ENCODE data around the gene NPW.

Gene NPW

GRCh38 chr16:2015117-2015946 is 4.3 kb upstream of the NPW start:
- H3K9me3 ChIP-seq (ENCODE audit: control insufficient read depth in 1 of 2, low read length in 2 of 2), result no peaks in the 10 kb centered on the region
- no peak overlapping the region for H3K4me3 ChIP-seq (ENCODE audit: low read depth in 1 of 2, low read length in 2 of 2)
- no peak overlapping the region for H3K27ac ChIP-seq (ENCODE audit: low read length)
- H3K4me1 ChIP-seq (ENCODE audit: control insufficient read depth in 1 of 2, insufficient read depth in 2 of 2, low read length in 2 of 2), result peaks cover 3 to 13% of the 10 kb centered on the region in 2 donors
- H3K27me3 ChIP-seq (ENCODE audit: low read depth, low read length), result peaks cover 5% of the 10 kb centered on the region
- no peaks in the 10 kb centered on the region for H3K36me3 ChIP-seq (ENCODE audit: control insufficient read depth in 1 of 2, insufficient read depth in 2 of 2, low read length in 2 of 2)

GRCh38 chr16:2015947-2016208 is 3.7 kb upstream of the NPW start:
- Histone ChIP-seq H3K36me3 (ENCODE audit: control insufficient read depth in 1 of 2, insufficient read depth in 2 of 2, low read length in 2 of 2) (no peaks in the 10 kb centered on the region), H3K27ac (ENCODE audit: low read length) (no peak overlapping the region), H3K9me3 (ENCODE audit: control insufficient read depth in 1 of 2, low read length in 2 of 2) (no peaks in the 10 kb centered on the region), H3K27me3 (ENCODE audit: low read depth, low read length) (peaks cover 5% of the 10 kb centered on the region), H3K4me3 (ENCODE audit: low read depth in 1 of 2, low read length in 2 of 2) (no peak overlapping the region), H3K4me1 (ENCODE audit: control insufficient read depth in 1 of 2, insufficient read depth in 2 of 2, low read length in 2 of 2) (peaks cover 0 to 15% of the 10 kb centered on the region in 2 donors)

- Histone ChIP-seq H3K27ac (ENCODE audit: low read length) (no peak overlapping the region), H3K9me3 (ENCODE audit: control insufficient read depth in 1 of 2, low read length in 2 of 2) (no peaks in the 10 kb centered on the region), H3K36me3 (ENCODE audit: control insufficient read depth in 1 of 2, insufficient read depth in 2 of 2, low read length in 2 of 2) (no peaks in the 10 kb centered on the region), H3K4me1 (ENCODE audit: control insufficient read depth in 1 of 2, insufficient read depth in 2 of 2, low read length in 2 of 2) (peaks cover 0 to 16% of the 10 kb centered on the region in 2 donors), H3K4me3 (ENCODE audit: low read depth in 1 of 2, low read length in 2 of 2) (no peak overlapping the region), H3K27me3 (ENCODE audit: low read depth, low read length) (peaks cover 5% of the 10 kb centered on the region)
These were observed 3.1 kb upstream of the NPW start for GRCh38 chr16:2016407-2016922.

- Histone ChIP-seq H3K27me3 (ENCODE audit: low read depth, low read length) (peaks cover 5% of the 10 kb centered on the region), H3K4me3 (ENCODE audit: low read depth in 1 of 2, low read length in 2 of 2) (no peak overlapping the region), H3K27ac (ENCODE audit: low read length) (no peak overlapping the region), H3K36me3 (ENCODE audit: control insufficient read depth in 1 of 2, insufficient read depth in 2 of 2, low read length in 2 of 2) (no peaks in the 10 kb centered on the region), H3K9me3 (ENCODE audit: control insufficient read depth in 1 of 2, low read length in 2 of 2) (no peaks in the 10 kb centered on the region), H3K4me1 (ENCODE audit: control insufficient read depth in 1 of 2, insufficient read depth in 2 of 2, low read length in 2 of 2) (peaks cover 0 to 34% of the 10 kb centered on the region in 2 donors)
These were observed 591 bp downstream of the NPW start for GRCh38 chr16:2019921-2020831.

- Histone ChIP-seq H3K36me3 (ENCODE audit: control insufficient read depth in 1 of 2, insufficient read depth in 2 of 2, low read length in 2 of 2) (no peaks in the 10 kb centered on the region), H3K4me3 (ENCODE audit: low read depth in 1 of 2, low read length in 2 of 2) (peak overlapping the region; percentile 33 to 58), H3K27ac (ENCODE audit: low read length) (no peak overlapping the region), H3K27me3 (ENCODE audit: low read depth, low read length) (peaks cover 5% of the 10 kb centered on the region), H3K4me1 (ENCODE audit: control insufficient read depth in 1 of 2, insufficient read depth in 2 of 2, low read length in 2 of 2) (peaks cover 3 to 53% of the 10 kb centered on the region in 2 donors), H3K9me3 (ENCODE audit: control insufficient read depth in 1 of 2, low read length in 2 of 2) (no peaks in the 10 kb centered on the region)
These were observed 3.1 kb downstream of the NPW start for GRCh38 chr16:2022723-2023091.

- Histone ChIP-seq H3K4me1 (ENCODE audit: control insufficient read depth in 1 of 2, insufficient read depth in 2 of 2, low read length in 2 of 2) (peaks cover 6 to 59% of the 10 kb centered on the region in 2 donors), H3K27me3 (ENCODE audit: low read depth, low read length) (peaks cover 5% of the 10 kb centered on the region), H3K4me3 (ENCODE audit: low read depth in 1 of 2, low read length in 2 of 2) (peak overlapping the region; percentile 39 to 58), H3K27ac (ENCODE audit: low read length) (no peak overlapping the region), H3K36me3 (ENCODE audit: control insufficient read depth in 1 of 2, insufficient read depth in 2 of 2, low read length in 2 of 2) (no peaks in the 10 kb centered on the region), H3K9me3 (ENCODE audit: control insufficient read depth in 1 of 2, low read length in 2 of 2) (no peaks in the 10 kb centered on the region)
These were observed 3.8 kb downstream of the NPW start for GRCh38 chr16:2023092-2024031.

GRCh38 chr16:2024032-2024420 is 4.4 kb downstream of the NPW start:
- peaks cover 5% of the 10 kb centered on the region for H3K27me3 ChIP-seq (ENCODE audit: low read depth, low read length)
- H3K4me3 ChIP-seq (ENCODE audit: low read depth in 1 of 2, low read length in 2 of 2), result peak overlapping the region in 1 of 2 donors; percentile 58
- peaks cover 6 to 63% of the 10 kb centered on the region in 2 donors for H3K4me1 ChIP-seq (ENCODE audit: control insufficient read depth in 1 of 2, insufficient read depth in 2 of 2, low read length in 2 of 2)
- H3K27ac ChIP-seq (ENCODE audit: low read length), result no peak overlapping the region
- H3K9me3 ChIP-seq (ENCODE audit: control insufficient read depth in 1 of 2, low read length in 2 of 2), result no peaks in the 10 kb centered on the region
- no peaks in the 10 kb centered on the region for H3K36me3 ChIP-seq (ENCODE audit: control insufficient read depth in 1 of 2, insufficient read depth in 2 of 2, low read length in 2 of 2)

GRCh38 chr16:2025251-2025650 is 5.7 kb downstream of the NPW start:
- H3K27ac ChIP-seq (ENCODE audit: low read length), result no peak overlapping the region
- no peaks in the 10 kb centered on the region for H3K27me3 ChIP-seq (ENCODE audit: low read depth, low read length)
- no peaks in the 10 kb centered on the region for H3K36me3 ChIP-seq (ENCODE audit: control insufficient read depth in 1 of 2, insufficient read depth in 2 of 2, low read length in 2 of 2)
- peaks cover 6 to 57% of the 10 kb centered on the region in 2 donors for H3K4me1 ChIP-seq (ENCODE audit: control insufficient read depth in 1 of 2, insufficient read depth in 2 of 2, low read length in 2 of 2)
- no peak overlapping the region for H3K4me3 ChIP-seq (ENCODE audit: low read depth in 1 of 2, low read length in 2 of 2)
- no peaks in the 10 kb centered on the region for H3K9me3 ChIP-seq (ENCODE audit: control insufficient read depth in 1 of 2, low read length in 2 of 2)

- H3K27me3 ChIP-seq (ENCODE audit: low read depth, low read length), result no peaks in the 10 kb centered on the region
- H3K4me1 ChIP-seq (ENCODE audit: control insufficient read depth in 1 of 2, insufficient read depth in 2 of 2, low read length in 2 of 2), result peaks cover 6 to 51% of the 10 kb centered on the region in 2 donors
- H3K9me3 ChIP-seq (ENCODE audit: control insufficient read depth in 1 of 2, low read length in 2 of 2), result no peaks in the 10 kb centered on the region
- no peak overlapping the region for H3K27ac ChIP-seq (ENCODE audit: low read length)
- no peaks in the 10 kb centered on the region for H3K36me3 ChIP-seq (ENCODE audit: control insufficient read depth in 1 of 2, insufficient read depth in 2 of 2, low read length in 2 of 2)
- peak overlapping the region in 1 of 2 donors; percentile 45 for H3K4me3 ChIP-seq (ENCODE audit: low read depth in 1 of 2, low read length in 2 of 2)
These were observed 6.4 kb downstream of the NPW start for GRCh38 chr16:2025878-2026460.

GRCh38 chr16:2026461-2027023 is 7.0 kb downstream of the NPW start, which contains the start of gene NHERF2:
Gene NHERF2, plus strand, starts transcription at chr16:2026902. Its CDS starts 104 bp downstream, at chr16:2027006.
- Histone ChIP-seq H3K27me3 (ENCODE audit: low read depth, low read length) (no peaks in the 10 kb centered on the region), H3K36me3 (ENCODE audit: control insufficient read depth in 1 of 2, insufficient read depth in 2 of 2, low read length in 2 of 2) (no peaks in the 10 kb centered on the region), H3K4me3 (ENCODE audit: low read depth in 1 of 2, low read length in 2 of 2) (peak within 1 kb of the TSS; percentile 69 to 78), H3K9me3 (ENCODE audit: control insufficient read depth in 1 of 2, low read length in 2 of 2) (no peaks in the 10 kb centered on the region), H3K27ac (ENCODE audit: low read length) (no peak within 1 kb of the TSS), H3K4me1 (ENCODE audit: control insufficient read depth in 1 of 2, insufficient read depth in 2 of 2, low read length in 2 of 2) (peaks cover 6 to 51% of the 10 kb centered on the region in 2 donors)
